Adrenal gland (tissue), 12 donors: ENCODE data around the gene GCNT1. TPM values are rescaled to one million over a fixed set of nuclear protein-coding genes. Genes with fewer than 3 reads are reported as not detected.

Experiments used
- DNase-seq, 7 donors: peaks; one replicate each; pipeline ENCODE4 v3.0.0-alpha.2; 2019 to 2020
- H3K27ac ChIP-seq, 5 donors: fragments of 200-600 bp; sonication (generic) in 4 of 5; 1 replicate in 3 of 5; 2 replicates in 2 of 5; pipeline versions ENCODE4 v1.5.1 to v1.8.0; 2016 to 2020; ENCODE audit warnings: mild to moderate bottlenecking in 1 of 5
- H3K27me3 ChIP-seq: fragments of 200-600 bp; 2 replicates; pipeline ENCODE4 v1.8.0; 2021
- H3K36me3 ChIP-seq, 2 donors: fragments of 200-600 bp; replicated peaks in 1 of 2; 1 replicate in 1 of 2; 2 replicates in 1 of 2; pipeline versions ENCODE4 v1.5.1 to v1.8.0; 2018 to 2022
- H3K4me1 ChIP-seq, 2 donors: fragments of 200-600 bp; replicated peaks in 1 of 2; 1 replicate in 1 of 2; 2 replicates in 1 of 2; pipeline versions ENCODE4 v1.5.1 to v1.8.0; 2018 to 2021
- H3K4me3 ChIP-seq, 4 donors: fragments of 200-600 bp; sonication (generic) in 3 of 4; one replicate each; pipeline ENCODE4 v1.5.1; 2016 to 2018
- H3K9me3 ChIP-seq, 3 donors: fragments of 200-600 bp; sonication (generic) in 1 of 3; replicated peaks in 1 of 3; 1 replicate in 2 of 3; 2 replicates in 1 of 3; pipeline versions ENCODE4 v1.5.1 to v1.8.0; 2016 to 2021
- POLR2A ChIP-seq, 2 donors: fragments of 450-650 bp; IDR thresholded peaks; one replicate each; pipeline ENCODE4 v1.6.1; 2017; ENCODE audit warnings: antibody characterized with exemption in 2 of 2, mild to moderate bottlenecking in 2 of 2, moderate library complexity in 1 of 2
- WGBS, 4 donors: extraction: QIAGEN DNeasy Blood & Tissue Kit in 2 of 4; methylation state at CpG; one replicate each; pipeline versions ENCODE4 v1.1.5 to v1.1.7; 2013 to 2017; 5-methylcytosine and 5-hydroxymethylcytosine counted together
- intact Hi-C, 2 donors: fragments of 100-400 bp; cut with DNase I; formaldehyde crosslinking; loops; one replicate each; pipeline versions ENCODE4 v1.14.1 to v1.15.0; 2022 to 2023
- polyA plus RNA-seq, 3 donors: library from polyadenylated mRNA; stranded (reverse); fragments of 200-250 nt in 2 of 3; fragments of 350-450 nt in 1 of 3; fragmentation: Illumina TruSeq in 1 of 3; extraction: RNeasy Lipid Tissue Mini Kit (QIAGEN cat#74804) in 1 of 3; gene quantifications; one replicate each; pipeline ENCODE4 v1.2.3, GENCODE V29; 2013 to 2014
- total RNA-seq, 9 donors: library from RNA; depleted of rRNA in 4 of 9; stranded (reverse); fragments of >200 nt in 4 of 9; fragments of 120-200 nt in 1 of 9; fragmentation: NEBNext Ultra II Directional in 1 of 9; extraction: Animal tissue kit (Norgen Biotek cat#: 25700) in 1 of 9; gene quantifications; one replicate each; pipeline versions ENCODE4 v1.1.0 to v1.2.4, GENCODE V29; 2013 to 2023
- TF ChIP-seq, protein P1 (sequence below), 6 experiments: fragments of 450-650 bp in 4 of 6; fragments of 200-600 bp in 2 of 6; sonication (generic) in 1 of 6; IDR thresholded peaks; 1 replicate in 5 of 6; 2 replicates in 1 of 6; pipeline versions ENCODE4 v1.5.1 to v1.8.0; 2016 to 2021; ENCODE audit warnings: antibody characterized with exemption in 6 of 6, mild to moderate bottlenecking in 2 of 6, moderate library complexity in 1 of 6
- donor health status: healthy with polysubstance abuse.
- donor health status: Bipolar disorder and iron deficiency.
- donor health status: DM: yes; HTN: yes; CAD: no.
- donor health status: DM: no; HTN: no; CAD: no.
- donor health status: DM: no; HTN: no; CAD: no.
- donor health status: DM: yes; HTN: yes; CAD: no.

Gene GCNT1
- total and polyA plus RNA-seq, 12 donors: 0.77 to 56.4 (median 3.6) TPM

DNA sequence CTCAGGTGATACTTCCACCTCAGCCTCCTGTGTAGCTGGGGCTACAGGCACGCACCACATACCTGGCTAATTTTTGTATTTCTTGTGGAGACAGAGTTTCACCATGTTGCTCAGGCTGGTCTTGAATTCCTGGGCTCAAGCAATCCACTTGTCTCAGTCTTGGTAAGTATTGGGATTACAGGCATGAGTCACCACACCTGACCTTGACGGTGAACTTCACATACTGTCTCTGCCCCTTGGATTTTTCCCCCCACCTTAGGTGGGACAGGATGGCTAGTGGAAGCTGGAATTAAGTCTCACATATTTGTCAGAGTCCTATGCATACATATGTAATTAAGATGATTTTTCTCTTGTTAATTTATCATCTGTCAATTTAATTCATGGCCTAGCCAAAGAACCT, 43.8 kb upstream of the GCNT1 start:
- Histone ChIP-seq H3K27ac (peak overlapping the region in 2 of 5 donors; percentile 11 to 23), H3K4me1 (peaks cover 0 to 5% of the 10 kb centered on the region in 2 donors), H3K27me3 (no peaks in the 10 kb centered on the region), H3K9me3 (no peaks in the 10 kb centered on the region), H3K4me3 (no peak overlapping the region), H3K36me3 (no peaks in the 10 kb centered on the region)
- WGBS, 4 donors: 60 to 80% (median 75%) methylated on average over 2 of the region's 2 CpGs
- TF ChIP-seq, protein P1, sequence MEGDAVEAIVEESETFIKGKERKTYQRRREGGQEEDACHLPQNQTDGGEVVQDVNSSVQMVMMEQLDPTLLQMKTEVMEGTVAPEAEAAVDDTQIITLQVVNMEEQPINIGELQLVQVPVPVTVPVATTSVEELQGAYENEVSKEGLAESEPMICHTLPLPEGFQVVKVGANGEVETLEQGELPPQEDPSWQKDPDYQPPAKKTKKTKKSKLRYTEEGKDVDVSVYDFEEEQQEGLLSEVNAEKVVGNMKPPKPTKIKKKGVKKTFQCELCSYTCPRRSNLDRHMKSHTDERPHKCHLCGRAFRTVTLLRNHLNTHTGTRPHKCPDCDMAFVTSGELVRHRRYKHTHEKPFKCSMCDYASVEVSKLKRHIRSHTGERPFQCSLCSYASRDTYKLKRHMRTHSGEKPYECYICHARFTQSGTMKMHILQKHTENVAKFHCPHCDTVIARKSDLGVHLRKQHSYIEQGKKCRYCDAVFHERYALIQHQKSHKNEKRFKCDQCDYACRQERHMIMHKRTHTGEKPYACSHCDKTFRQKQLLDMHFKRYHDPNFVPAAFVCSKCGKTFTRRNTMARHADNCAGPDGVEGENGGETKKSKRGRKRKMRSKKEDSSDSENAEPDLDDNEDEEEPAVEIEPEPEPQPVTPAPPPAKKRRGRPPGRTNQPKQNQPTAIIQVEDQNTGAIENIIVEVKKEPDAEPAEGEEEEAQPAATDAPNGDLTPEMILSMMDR (IDR thresholded peaks at IDR 0.05): no peak
- TF ChIP-seq POLR2A (IDR thresholded peaks at IDR 0.05): no peak
- intact Hi-C loops: no loop called here
- DNase-seq: peak in 6 of 7 donors; percentile 24 to 55 (median 44)

DNA sequence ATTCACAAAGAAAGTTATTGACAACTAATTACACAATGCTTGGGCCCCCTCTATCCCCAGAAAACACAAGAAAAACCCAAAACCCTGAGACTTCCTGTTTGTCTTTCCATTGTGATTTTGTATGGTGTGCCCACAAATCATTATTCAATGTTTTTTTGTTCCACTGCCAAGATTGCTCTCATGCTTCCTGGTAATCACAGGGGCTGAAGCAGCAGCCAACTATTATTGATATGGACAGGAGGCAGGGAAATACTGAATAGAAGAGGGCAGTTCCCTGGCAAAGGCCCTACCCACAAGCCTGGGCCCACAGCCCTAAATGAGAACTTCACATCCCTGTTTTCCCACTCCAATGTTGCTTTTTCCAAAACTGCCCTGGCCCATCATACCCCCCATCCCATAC, 43.3 kb upstream of the GCNT1 start:
- intact Hi-C loops: no loop called here
- DNase-seq: peak in 4 of 7 donors; percentile 25 to 63 (median 39)

DNA sequence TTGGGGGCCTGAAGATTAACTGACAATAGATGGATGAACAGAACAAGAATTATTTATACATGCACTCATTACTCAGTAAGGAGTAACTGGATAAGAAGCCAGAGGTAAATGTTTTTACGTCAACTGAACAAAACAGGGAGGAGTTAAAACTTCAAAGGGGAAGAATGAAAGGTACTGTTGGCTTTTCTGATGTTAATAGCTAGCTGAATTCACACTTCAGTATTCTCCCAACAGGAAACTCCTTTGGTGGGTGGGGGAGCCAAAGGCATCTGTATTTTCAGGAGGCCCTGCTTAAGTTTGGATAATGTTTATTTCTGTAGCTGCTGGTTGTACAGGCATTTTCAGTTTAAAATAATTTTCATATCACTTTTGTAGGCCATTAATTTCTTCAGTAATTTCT, 41.6 kb upstream of the GCNT1 start:
- intact Hi-C loops: no loop called here
- peaks cover 0 to 5% of the 10 kb centered on the region in 2 donors for H3K4me1 ChIP-seq
- TF ChIP-seq, protein P1 (IDR thresholded peaks at IDR 0.05): no peak
- no peak for TF ChIP-seq POLR2A (IDR thresholded peaks at IDR 0.05)
- no peaks in the 10 kb centered on the region for H3K27me3 ChIP-seq
- no peak overlapping the region for H3K4me3 ChIP-seq
- WGBS, 4 donors: 0 to 94% (median 37%) methylated on average over 1 of the region's 1 CpG
- no peak for DNase-seq
- H3K27ac ChIP-seq: no peak overlapping the region
- H3K36me3 ChIP-seq: no peaks in the 10 kb centered on the region
- H3K9me3 ChIP-seq: no peaks in the 10 kb centered on the region

More for the DNA sequence above, 43.3 kb upstream of the GCNT1 start:
- H3K4me3 ChIP-seq: no peak overlapping the region
- TF ChIP-seq, protein P1 (IDR thresholded peaks at IDR 0.05): no peak
- no peak for TF ChIP-seq POLR2A (IDR thresholded peaks at IDR 0.05)
- H3K9me3 ChIP-seq: no peaks in the 10 kb centered on the region
- peaks cover 0 to 5% of the 10 kb centered on the region in 2 donors for H3K4me1 ChIP-seq
- peak overlapping the region in 2 of 5 donors; percentile 11 to 32 for H3K27ac ChIP-seq
- no peaks in the 10 kb centered on the region for H3K27me3 ChIP-seq
- no peaks in the 10 kb centered on the region for H3K36me3 ChIP-seq

DNA sequence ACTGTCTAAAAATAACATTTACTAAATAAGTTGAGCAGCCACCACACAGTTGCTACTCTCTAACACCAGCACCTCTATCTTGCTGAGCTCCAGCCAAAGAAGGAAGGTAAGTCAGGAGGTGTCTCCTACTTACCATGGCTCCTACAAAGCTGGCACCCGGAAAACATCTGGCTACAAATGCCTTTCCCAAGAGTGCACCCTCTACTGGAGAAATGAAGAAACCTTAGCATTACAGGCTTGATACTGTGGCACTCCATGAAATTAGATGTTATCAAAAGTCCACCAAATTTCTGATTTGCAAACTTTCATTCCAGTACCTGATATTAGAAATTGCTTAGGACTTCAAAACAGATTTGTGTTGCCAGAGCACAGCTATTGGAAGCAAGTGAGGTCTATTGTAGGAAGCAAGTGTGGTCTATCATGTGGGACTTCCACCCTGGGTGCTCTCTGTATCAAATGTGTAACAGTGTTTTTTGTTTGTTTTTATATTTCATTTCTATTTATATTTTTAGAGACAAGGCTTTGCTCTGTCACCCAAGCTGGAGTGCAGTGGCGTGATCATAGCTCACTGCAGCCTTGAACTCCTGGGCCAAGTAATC, 39.1 kb upstream of the GCNT1 start:
- H3K4me1 ChIP-seq: peaks cover 0 to 5% of the 10 kb centered on the region in 2 donors
- H3K4me3 ChIP-seq: no peak overlapping the region
- no peak for TF ChIP-seq POLR2A (IDR thresholded peaks at IDR 0.05)
- TF ChIP-seq, protein P1 (IDR thresholded peaks at IDR 0.05): peak; percentile 36 to 62 (median 52)
- 34 to 64% (median 52%) methylated on average over 2 of the region's 2 CpGs for WGBS, 4 donors
- intact Hi-C loops: no loop called here
- H3K27ac ChIP-seq: no peak overlapping the region
- no peaks in the 10 kb centered on the region for H3K36me3 ChIP-seq
- no peaks in the 10 kb centered on the region for H3K27me3 ChIP-seq
- H3K9me3 ChIP-seq: no peaks in the 10 kb centered on the region
- peak in 5 of 7 donors; percentile 17 to 45 (median 34) for DNase-seq
